Endothelial cell of umbilical vein (primary cell): ENCODE results near the gene R3HCC1L. TPM values are rescaled to one million over a fixed set of nuclear protein-coding genes. Genes with fewer than 3 reads are reported as not detected.

Experiments used
- BruUV-seq: library from RNA; stranded (reverse); fragments of 400-500 nt; replicated peaks from 2 replicates; lab custom pipeline; 2021; lab: Mats Ljungman, UMichigan
- CTCF ChIA-PET: fragments of 300-600, 350-600 bp; sonication (Branson Sonifier 250); formaldehyde crosslinking; loops from one replicate; lab custom pipeline; 2021; ENCODE audit warnings: antibody characterized with exemption, inconsistent platforms; lab: Charles Lee
- POLR2A ChIA-PET: fragments of 300-600, 350-600 bp; sonication (Branson Sonifier 250); formaldehyde crosslinking; loops from one replicate; lab custom pipeline; 2021; ENCODE audit warnings: antibody characterized with exemption, inconsistent platforms; lab: Charles Lee
- DNase-seq: peaks from one replicate; pipeline ENCODE4 v3.0.0-alpha.2; 2011; ENCODE audit warnings: low read depth, low spot score
- FAIRE-seq: peaks from 2 replicates; lab custom pipeline; 2011; peaks lifted over from hg19 to GRCh38; lab: Jason Lieb, UNC
- H2AFZ ChIP-seq: 2 replicates; pipeline ENCODE4 v1.6.0; 2012; ENCODE audit warnings: low read depth, low read length, control low read depth, inconsistent platforms
- H3K27ac ChIP-seq: 2 replicates; pipeline ENCODE4 v1.5.1; 2011; ENCODE audit warnings: low read depth, mild to moderate bottlenecking, control low read depth, low read length, moderate library complexity; ENCODE audit not compliant: insufficient read depth
- H3K27me3 ChIP-seq, 2 experiments: 2 replicates each; pipeline versions ENCODE4 v1.6.0 to v1.6.1; 2011; ENCODE audit warnings: low read length in 2 of 2, mixed read lengths in 1 of 2; ENCODE audit not compliant: control insufficient read depth in 2 of 2, insufficient read depth in 2 of 2
- H3K36me3 ChIP-seq, 2 experiments: 2 replicates in 1 of 2; 3 replicates in 1 of 2; pipeline ENCODE4 v1.5.1; 2011; ENCODE audit warnings: low read length in 2 of 2, mild to moderate bottlenecking in 1 of 2, moderate library complexity in 1 of 2; ENCODE audit not compliant: control insufficient read depth in 2 of 2, insufficient read depth in 2 of 2; ENCODE audit errors: extremely low read depth in 1 of 2
- H3K4me1 ChIP-seq: 3 replicates; pipeline ENCODE4 v1.5.1; 2011; ENCODE audit warnings: mild to moderate bottlenecking, low read length; ENCODE audit not compliant: control insufficient read depth, insufficient read depth; ENCODE audit errors: extremely low read depth
- H3K4me2 ChIP-seq: 2 replicates; pipeline ENCODE4 v1.6.1; 2011; ENCODE audit warnings: low read length, control low read depth, mixed read lengths; ENCODE audit not compliant: insufficient read depth
- H3K4me3 ChIP-seq, 3 experiments: fragments of 200-600 bp in 1 of 3; sonication (generic), shearing (Covaris generic) in 1 of 3; replicated peaks in 1 of 3; 2 replicates each; pipeline ENCODE4 v1.5.1; 2011 to 2016; ENCODE audit warnings: control low read depth in 3 of 3, low read length in 3 of 3, mild to moderate bottlenecking in 2 of 3, inconsistent platforms in 1 of 3, low read depth in 1 of 3, moderate library complexity in 1 of 3; ENCODE audit not compliant: insufficient read depth in 1 of 3
- H3K79me2 ChIP-seq: 2 replicates; pipeline ENCODE4 v1.6.0; 2012; ENCODE audit warnings: low read length, inconsistent platforms; ENCODE audit not compliant: control insufficient read depth, insufficient read depth
- H3K9ac ChIP-seq: replicated peaks from 2 replicates; pipeline ENCODE3; 2011; ENCODE audit warnings: low read length, control low read depth; ENCODE audit not compliant: insufficient read depth; ENCODE audit errors: extremely low read depth
- H3K9me1 ChIP-seq: replicated peaks from 3 replicates; pipeline ENCODE4 v1.6.0; 2011; ENCODE audit warnings: mild to moderate bottlenecking, low read length; ENCODE audit not compliant: control insufficient read depth, insufficient read depth; ENCODE audit errors: extremely low read depth
- H3K9me3 ChIP-seq: replicated peaks from 2 replicates; pipeline ENCODE4 v1.5.1; 2012; ENCODE audit warnings: low read length, inconsistent platforms; ENCODE audit not compliant: control insufficient read depth, insufficient read depth
- H4K20me1 ChIP-seq: replicated peaks from 2 replicates; pipeline ENCODE3; 2011; ENCODE audit warnings: mild to moderate bottlenecking, low read length; ENCODE audit not compliant: control insufficient read depth, insufficient read depth; ENCODE audit errors: extremely low read depth
- CTCF ChIP-seq, 2 donors: IDR thresholded peaks; 1 replicate in 1 of 2; 2 replicates in 1 of 2; pipeline ENCODE4 v1.5.1; 2011; ENCODE audit warnings: low read length in 2 of 2, mild to moderate bottlenecking in 2 of 2, moderate library complexity in 2 of 2, control low read depth in 1 of 2, inconsistent platforms in 1 of 2, low read depth in 1 of 2; ENCODE audit not compliant: insufficient read depth in 1 of 2; ENCODE audit errors: extremely low read depth in 1 of 2
- FOS ChIP-seq: IDR thresholded peaks from 2 replicates; pipeline ENCODE4 v1.6.1; 2011; ENCODE audit warnings: mild to moderate bottlenecking, low read length, moderate library complexity, borderline replicate concordance; ENCODE audit not compliant: insufficient read depth
- GATA2 ChIP-seq: IDR thresholded peaks from 2 replicates; pipeline ENCODE4 v1.7.0; 2011; ENCODE audit warnings: low read depth, mild to moderate bottlenecking, moderate library complexity, mixed read lengths, low read length; ENCODE audit not compliant: insufficient read length, insufficient read depth
- JUN ChIP-seq: IDR thresholded peaks from 2 replicates; pipeline ENCODE4 v1.6.1; 2011; ENCODE audit warnings: borderline replicate concordance, low read depth; ENCODE audit not compliant: insufficient read length, insufficient read depth
- MYC ChIP-seq: IDR thresholded peaks from one replicate; pipeline ENCODE4 v1.6.1; 2011; ENCODE audit warnings: mild to moderate bottlenecking, low read depth, low read length
- POLR2A ChIP-seq: IDR thresholded peaks from 2 replicates; pipeline ENCODE4 v1.6.1; 2012; ENCODE audit warnings: low read depth, mild to moderate bottlenecking, control low read depth, low read length
- dilution Hi-C: fragments of 300-500 bp; cut with MboI; formaldehyde crosslinking; loops from one replicate; pipeline ENCODE4 v1.15.0; 2019; ENCODE audit warnings: low sequenced_read_pairs; ENCODE audit not compliant: extremely low pct_ligation_motif_present
- intact Hi-C: fragments of 100-400 bp; cut with micrococcal nuclease; formaldehyde crosslinking; loops from one replicate; pipeline ENCODE4 v1.10.0; 2022
- polyA plus RNA-seq, 4 experiments: library from polyadenylated mRNA; depleted of rRNA in 3 of 4; stranded (reverse) in 3 of 4; unstranded in 1 of 4; fragments of >200 nt; gene quantifications; 2 replicates each; pipeline versions ENCODE4 v1.2.1 to v1.2.3, GENCODE V29; 2011 to 2012; ENCODE audit warnings: missing spikeins in 1 of 4
- total RNA-seq: library from RNA; stranded (reverse); gene quantifications from 2 replicates; pipeline ENCODE4 v1.2.3, GENCODE V29; 2021
- TF ChIP-seq, protein P1 (sequence below): IDR thresholded peaks from 2 replicates; pipeline ENCODE4 v1.6.1; 2011; ENCODE audit not compliant: insufficient read depth, insufficient read length

The R3HCC1L gene
- total and polyA plus RNA-seq, 2 donors (not counting 3 experiments of a cell fraction or from before 2014, with no cell fraction given): 6.3 to 12.4 TPM

- H3K27me3 ChIP-seq: no peaks in the 10 kb centered on the region
- intact Hi-C loops (no loop called here), dilution Hi-C loops (no loop called here)
- no peak for TF ChIP-seq CTCF (IDR thresholded peaks at IDR 0.05; ENCODE audit: extremely low read depth in 1 of 2, insufficient read depth in 1 of 2, low read depth in 1 of 2, low read length in 2 of 2)
- no peak for TF ChIP-seq MYC
- no peak for TF ChIP-seq JUN
- TF ChIP-seq FOS: no peak
- TF ChIP-seq, protein P1, sequence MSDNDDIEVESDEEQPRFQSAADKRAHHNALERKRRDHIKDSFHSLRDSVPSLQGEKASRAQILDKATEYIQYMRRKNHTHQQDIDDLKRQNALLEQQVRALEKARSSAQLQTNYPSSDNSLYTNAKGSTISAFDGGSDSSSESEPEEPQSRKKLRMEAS: no peak
- no peak for TF ChIP-seq POLR2A
- no peak for TF ChIP-seq GATA2
- no peak for FAIRE-seq
- H3K79me2 ChIP-seq: peaks cover 2% of the 10 kb centered on the region
- no peaks in the 10 kb centered on the region for H3K4me1 ChIP-seq
- no peak for DNase-seq
- H3K36me3 ChIP-seq: peaks cover 0 to 2% of the 10 kb centered on the region in 2 experiments
- no peak overlapping the region for H3K4me3 ChIP-seq
- no peak overlapping the region for H3K9ac ChIP-seq
- POLR2A ChIA-PET: no interaction called here
- H2AFZ ChIP-seq: no peak overlapping the region
- TSS peak; percentile 16 for BruUV-seq
- no peak overlapping the region for H3K27ac ChIP-seq
- H4K20me1 ChIP-seq: no peaks in the 10 kb centered on the region
- no peaks in the 10 kb centered on the region for H3K9me1 ChIP-seq
- no peak overlapping the region for H3K4me2 ChIP-seq
- no peaks in the 10 kb centered on the region for H3K9me3 ChIP-seq
- CTCF ChIA-PET: interaction anchor here (0.5 to 1.8 kb wide), 2 partner anchors 39 to 78 kb away, joined by 3 to 6 read pairs; no protein-coding TSS in a partner anchor
These were observed 74.5 kb downstream of the R3HCC1L start for GRCh38 chr10:98208925-98209324.
